ENCODE data around the gene CALHM6. TPM values are rescaled to one million over a fixed set of nuclear protein-coding genes. Genes with fewer than 3 reads are reported as not detected.

Gene CALHM6
- total and polyA plus RNA-seq, 9 of the 15 experiments (the other 6 are each of a cell fraction or from before 2014, with no cell fraction given) = 0.24 TPM; not detected in 8

DNA sequence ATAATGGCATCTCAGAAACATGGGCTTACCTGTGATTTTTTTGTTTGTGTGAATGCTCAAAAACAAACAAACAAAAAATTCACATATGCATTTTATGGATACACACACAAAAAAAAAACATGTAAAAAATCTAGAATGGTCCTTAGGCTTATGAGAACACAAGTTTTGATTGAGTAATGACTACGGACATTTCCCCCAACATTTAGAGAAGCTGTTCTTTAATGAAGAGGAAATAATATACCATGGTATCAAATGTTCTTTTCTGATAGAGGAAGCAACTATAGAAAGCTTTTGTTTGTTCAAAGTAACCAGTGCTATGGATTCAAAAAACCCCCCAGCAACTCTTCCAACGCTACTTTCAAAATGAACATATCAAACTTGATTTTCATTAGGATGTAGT is 8.6 kb upstream of the CALHM6 start:
- no peak overlapping the region for H3K4me2 ChIP-seq (ENCODE audit: insufficient read depth, low read length)
- no peaks in the 10 kb centered on the region for H3K27me3 ChIP-seq (ENCODE audit: control insufficient read depth in 2 of 2, insufficient read depth in 2 of 2, low read length in 2 of 2)
- no peaks in the 10 kb centered on the region for H3K9me1 ChIP-seq (ENCODE audit: control insufficient read depth, insufficient read depth, low read length)
- H3K27ac ChIP-seq (ENCODE audit: extremely low read depth, low read depth, low read length) = no peak overlapping the region
- intact Hi-C loops (cut with micrococcal nuclease) = no loop called here
- H4K20me1 ChIP-seq (replicated peaks; ENCODE audit: control insufficient read depth, insufficient read depth, low read length) = no peaks in the 10 kb centered on the region
- H3K9me3 ChIP-seq (replicated peaks; ENCODE audit: control insufficient read depth, insufficient read depth, low read depth, low read length) = no peaks in the 10 kb centered on the region
- ChIA-PET CTCF (ENCODE audit: low intra/inter-chr PET ratio) (no interaction called here), POLR2A (no interaction called here)
- peaks cover 0 to 7% of the 10 kb centered on the region in 2 experiments; a peak in 2 of 5 replicates for H3K4me1 ChIP-seq (replicated peaks in 1 of 2; ENCODE audit: control insufficient read depth in 2 of 2, insufficient read depth in 2 of 2, low read length in 2 of 2)
- ATAC-seq = no peak
- no TSS peak for BruUV-seq (replicated peaks)
- no peaks in the 10 kb centered on the region for H3K36me3 ChIP-seq (ENCODE audit: control insufficient read depth, insufficient read depth, low read length)
- 40% methylated on average over 1 of the region's 2 CpGs for WGBS (ENCODE audit: insufficient coverage, low coverage, missing lambda C conversion rate)
- H3K9ac ChIP-seq (ENCODE audit: insufficient read depth in 1 of 2, low read depth in 2 of 2, low read length in 2 of 2) = no peak overlapping the region
- no peak overlapping the region for H3K4me3 ChIP-seq
- no peak for FAIRE-seq
- no peak for DNase-seq (ENCODE audit: extremely low read depth in 1 of 4, low spot score in 3 of 4)
- no peak overlapping the region for H2AFZ ChIP-seq (ENCODE audit: low read depth, low read length)
- TF ChIP-seq, protein P1, sequence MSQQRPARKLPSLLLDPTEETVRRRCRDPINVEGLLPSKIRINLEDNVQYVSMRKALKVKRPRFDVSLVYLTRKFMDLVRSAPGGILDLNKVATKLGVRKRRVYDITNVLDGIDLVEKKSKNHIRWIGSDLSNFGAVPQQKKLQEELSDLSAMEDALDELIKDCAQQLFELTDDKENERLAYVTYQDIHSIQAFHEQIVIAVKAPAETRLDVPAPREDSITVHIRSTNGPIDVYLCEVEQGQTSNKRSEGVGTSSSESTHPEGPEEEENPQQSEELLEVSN (IDR thresholded peaks at IDR 0.05; ENCODE audit: borderline replicate concordance in 1 of 2, extremely low read depth in 1 of 2, insufficient read depth in 1 of 2, insufficient read length in 1 of 2, low read depth in 1 of 2, low read length in 1 of 2, poor library complexity in 1 of 2, severe bottlenecking in 1 of 2) = no peak
- TF ChIP-seq ZNF431 (CRISPR knock-in tag; IDR thresholded peaks at IDR 0.05) = no peak
- in situ Hi-C loops (cut with MboI) = no loop called here
- no peaks in the 10 kb centered on the region for H3K79me2 ChIP-seq (ENCODE audit: control insufficient read depth, insufficient read depth, low read length)

DNA sequence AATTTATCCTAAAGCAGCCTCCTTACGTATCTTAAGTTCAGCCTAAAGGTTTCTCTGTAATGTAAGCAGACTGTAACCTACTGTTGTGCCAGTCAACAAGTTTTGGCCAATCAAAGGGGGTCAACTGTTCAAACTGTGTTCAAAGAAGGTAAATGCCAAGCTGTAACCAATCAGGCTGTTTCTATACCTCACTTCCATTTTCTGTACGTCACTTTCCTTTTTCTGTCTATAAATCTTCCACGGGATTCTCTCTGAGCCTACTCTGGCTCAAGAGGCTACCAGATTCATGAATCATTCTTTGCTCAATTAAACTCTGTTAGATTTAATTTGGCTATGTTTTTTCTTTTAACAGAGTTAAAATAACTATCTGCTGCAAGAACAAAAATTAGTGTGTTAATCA is 5.1 kb upstream of the CALHM6 start:
- no peak overlapping the region for H3K4me3 ChIP-seq
- FAIRE-seq (no peak), DNase-seq (ENCODE audit: extremely low read depth in 1 of 4, low spot score in 3 of 4) (no peak), ATAC-seq (no peak)
- in situ Hi-C loops (cut with MboI) (no loop called here), intact Hi-C loops (cut with micrococcal nuclease) (no loop called here)
- no TSS peak for BruUV-seq (replicated peaks)
- H3K4me2 ChIP-seq (ENCODE audit: insufficient read depth, low read length) = no peak overlapping the region
- no peaks in the 10 kb centered on the region for H3K9me1 ChIP-seq (ENCODE audit: control insufficient read depth, insufficient read depth, low read length)
- no peak overlapping the region for H2AFZ ChIP-seq (ENCODE audit: low read depth, low read length)
- WGBS (ENCODE audit: insufficient coverage, low coverage, missing lambda C conversion rate) = 25% methylated on average over 3 of the region's 3 CpGs
- CTCF ChIA-PET (ENCODE audit: low intra/inter-chr PET ratio) = no interaction called here
- no peaks in the 10 kb centered on the region for H3K36me3 ChIP-seq (ENCODE audit: control insufficient read depth, insufficient read depth, low read length)
- no peaks in the 10 kb centered on the region for H3K9me3 ChIP-seq (replicated peaks; ENCODE audit: control insufficient read depth, insufficient read depth, low read depth, low read length)
- H3K27me3 ChIP-seq (ENCODE audit: control insufficient read depth in 2 of 2, insufficient read depth in 2 of 2, low read length in 2 of 2) = no peaks in the 10 kb centered on the region
- POLR2A ChIA-PET = no interaction called here
- H3K4me1 ChIP-seq (replicated peaks in 1 of 2; ENCODE audit: control insufficient read depth in 2 of 2, insufficient read depth in 2 of 2, low read length in 2 of 2) = peaks cover 0 to 2% of the 10 kb centered on the region in 2 experiments; a peak in 2 of 5 replicates
- H3K9ac ChIP-seq (ENCODE audit: insufficient read depth in 1 of 2, low read depth in 2 of 2, low read length in 2 of 2) = no peak overlapping the region
- no peaks in the 10 kb centered on the region for H4K20me1 ChIP-seq (replicated peaks; ENCODE audit: control insufficient read depth, insufficient read depth, low read length)
- no peaks in the 10 kb centered on the region for H3K79me2 ChIP-seq (ENCODE audit: control insufficient read depth, insufficient read depth, low read length)
- no peak overlapping the region for H3K27ac ChIP-seq (ENCODE audit: extremely low read depth, low read depth, low read length)
- TF ChIP-seq, protein P2, sequence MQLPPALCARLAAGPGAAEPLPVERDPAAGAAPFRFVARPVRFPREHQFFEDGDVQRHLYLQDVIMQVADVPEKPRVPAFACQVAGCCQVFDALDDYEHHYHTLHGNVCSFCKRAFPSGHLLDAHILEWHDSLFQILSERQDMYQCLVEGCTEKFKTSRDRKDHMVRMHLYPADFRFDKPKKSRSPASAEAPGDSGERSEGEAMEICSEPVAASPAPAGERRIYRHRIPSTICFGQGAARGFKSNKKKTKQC (CRISPR knock-in tag; IDR thresholded peaks at IDR 0.05) = no peak
- TF ChIP-seq, protein P3, sequence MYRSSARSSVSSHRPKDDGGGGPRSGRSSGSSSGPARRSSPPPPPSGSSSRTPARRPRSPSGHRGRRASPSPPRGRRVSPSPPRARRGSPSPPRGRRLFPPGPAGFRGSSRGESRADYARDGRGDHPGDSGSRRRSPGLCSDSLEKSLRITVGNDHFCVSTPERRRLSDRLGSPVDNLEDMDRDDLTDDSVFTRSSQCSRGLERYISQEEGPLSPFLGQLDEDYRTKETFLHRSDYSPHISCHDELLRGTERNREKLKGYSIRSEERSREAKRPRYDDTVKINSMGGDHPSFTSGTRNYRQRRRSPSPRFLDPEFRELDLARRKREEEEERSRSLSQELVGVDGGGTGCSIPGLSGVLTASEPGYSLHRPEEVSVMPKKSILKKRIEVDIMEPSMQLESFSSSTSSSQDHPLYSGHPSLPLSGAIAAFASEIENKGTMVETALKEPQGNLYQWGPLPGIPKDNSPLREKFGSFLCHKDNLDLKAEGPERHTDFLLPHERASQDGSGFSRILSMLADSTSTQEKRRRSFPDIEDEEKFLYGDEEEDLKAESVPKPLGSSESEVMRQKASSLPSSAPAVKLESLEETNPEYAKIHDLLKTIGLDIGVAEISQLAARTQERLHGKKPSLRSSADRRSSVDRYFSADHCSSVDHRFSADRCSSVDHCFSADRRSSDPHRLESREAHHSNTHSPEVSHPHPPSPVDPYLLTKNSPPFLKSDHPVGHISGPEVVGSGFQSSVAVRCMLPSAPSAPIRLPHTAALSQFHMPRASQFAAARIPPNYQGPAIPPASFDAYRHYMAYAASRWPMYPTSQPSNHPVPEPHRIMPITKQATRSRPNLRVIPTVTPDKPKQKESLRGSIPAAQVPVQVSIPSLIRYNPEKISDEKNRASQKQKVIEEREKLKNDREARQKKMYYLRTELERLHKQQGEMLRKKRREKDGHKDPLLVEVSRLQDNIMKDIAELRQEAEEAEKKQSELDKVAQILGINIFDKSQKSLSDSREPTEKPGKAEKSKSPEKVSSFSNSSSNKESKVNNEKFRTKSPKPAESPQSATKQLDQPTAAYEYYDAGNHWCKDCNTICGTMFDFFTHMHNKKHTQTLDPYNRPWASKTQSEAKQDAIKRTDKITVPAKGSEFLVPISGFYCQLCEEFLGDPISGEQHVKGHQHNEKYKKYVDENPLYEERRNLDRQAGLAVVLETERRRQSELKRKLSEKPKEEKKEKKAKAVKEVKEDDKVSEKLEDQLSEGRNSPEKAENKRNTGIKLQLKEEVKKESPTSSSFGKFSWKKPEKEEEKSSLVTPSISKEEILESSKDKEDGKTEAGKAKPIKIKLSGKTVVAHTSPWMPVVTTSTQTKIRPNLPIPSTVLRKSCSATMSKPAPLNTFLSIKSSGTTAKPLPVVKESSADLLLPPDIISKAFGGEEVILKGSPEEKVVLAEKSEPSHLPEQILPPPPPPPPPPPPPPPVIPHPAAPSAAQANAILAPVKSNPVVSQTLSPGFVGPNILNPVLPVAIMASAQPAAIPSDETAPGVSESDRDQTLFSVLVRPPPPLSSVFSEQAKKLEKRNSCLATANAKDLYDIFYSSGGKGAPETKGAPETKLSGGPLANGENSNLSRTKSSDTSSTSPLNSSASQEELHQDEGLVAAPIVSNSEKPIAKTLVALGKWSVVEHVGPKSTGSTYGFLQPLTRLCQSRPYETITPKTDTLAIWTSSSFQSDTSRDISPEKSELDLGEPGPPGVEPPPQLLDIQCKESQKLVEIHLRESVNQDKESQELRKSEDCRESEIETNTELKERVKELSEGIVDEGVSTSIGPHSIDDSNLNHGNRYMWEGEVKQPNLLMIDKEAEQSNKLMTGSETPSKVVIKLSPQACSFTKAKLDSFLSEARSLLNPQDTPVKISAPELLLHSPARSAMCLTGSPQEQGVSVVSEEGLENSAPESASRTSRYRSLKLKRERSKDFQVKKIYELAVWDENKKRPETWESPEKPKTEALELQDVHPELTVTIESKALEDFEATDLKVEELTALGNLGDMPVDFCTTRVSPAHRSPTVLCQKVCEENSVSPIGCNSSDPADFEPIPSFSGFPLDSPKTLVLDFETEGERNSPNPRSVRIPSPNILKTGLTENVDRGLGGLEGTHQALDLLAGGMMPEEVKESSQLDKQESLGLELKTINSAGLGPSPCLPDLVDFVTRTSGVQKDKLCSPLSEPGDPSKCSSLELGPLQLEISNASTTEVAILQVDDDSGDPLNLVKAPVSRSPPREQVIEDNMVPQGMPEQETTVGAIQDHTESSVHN (IDR thresholded peaks at IDR 0.05; ENCODE audit: borderline replicate concordance in 1 of 2, low read depth in 1 of 2) = no peak
